ENCODE data around the gene CCDC91.

- no peak for TF ChIP-seq POLR2A (IDR thresholded peaks at IDR 0.05; ENCODE audit: low read depth, low read length)
- TF ChIP-seq POLR2AphosphoS5 (IDR thresholded peaks at IDR 0.05; ENCODE audit: low read depth, low read length), result no peak
Measured at GRCh38 chr12:28568118-28568517, 377.9 kb downstream of the CCDC91 start.
